Upper lobe of right lung (tissue), 1 donor: Measurements from ENCODE around the gene MAN1A2. TPM values are rescaled to one million over a fixed set of nuclear protein-coding genes. Genes with fewer than 3 reads are reported as not detected.
"Not testable (repeated sequence)": the region's sequence is repeated elsewhere in the genome, so short reads cannot be mapped to it uniquely, and the experiment has no call there.

Experiments
- ATAC-seq: fragments of 200-7000 bp; cut with Tn5 transposase; one replicate; pipeline ENCODE4 v1.9.1; 2020; ENCODE audit warnings: mild to moderate bottlenecking, moderate library complexity
- DNase-seq: peaks from one replicate; pipeline ENCODE4 v3.0.0-alpha.2; 2020
- H3K27ac ChIP-seq: fragments of 200-600 bp; one replicate; pipeline ENCODE4 v1.8.0; 2022
- H3K27me3 ChIP-seq: fragments of 200-600 bp; one replicate; pipeline ENCODE4 v1.8.0; 2022; ENCODE audit warnings: mild to moderate bottlenecking
- H3K36me3 ChIP-seq: fragments of 200-600 bp; one replicate; pipeline ENCODE4 v1.8.0; 2022
- H3K4me1 ChIP-seq: fragments of 200-600 bp; one replicate; pipeline ENCODE4 v1.8.0; 2022
- H3K4me3 ChIP-seq: fragments of 200-600 bp; one replicate; pipeline ENCODE4 v1.8.0; 2022; ENCODE audit warnings: mild to moderate bottlenecking
- H3K9me3 ChIP-seq: fragments of 200-600 bp; one replicate; pipeline ENCODE4 v1.8.0; 2022
- intact Hi-C: fragments of 100-400 bp; cut with DNase I; formaldehyde crosslinking; loops from one replicate; pipeline ENCODE4 v1.11.0; 2022
- total RNA-seq: library from RNA; stranded (reverse); fragmentation: NEBNext Ultra II Directional; extraction: Animal tissue kit (Norgen Biotek cat#: 25700); gene quantifications from one replicate; pipeline ENCODE4 v1.2.1, GENCODE V29; 2021
- TF ChIP-seq, protein P1 (sequence below): fragments of 200-600 bp; IDR thresholded peaks from one replicate; pipeline ENCODE4 v1.8.0; 2022; ENCODE audit warnings: antibody characterized with exemption
- donor health status: DM: no; HTN: yes; CAD: no; lungs with severe emphysema.

Gene MAN1A2
- total RNA-seq, 1 donor from 2014 or later: 40.3 TPM

DNA sequence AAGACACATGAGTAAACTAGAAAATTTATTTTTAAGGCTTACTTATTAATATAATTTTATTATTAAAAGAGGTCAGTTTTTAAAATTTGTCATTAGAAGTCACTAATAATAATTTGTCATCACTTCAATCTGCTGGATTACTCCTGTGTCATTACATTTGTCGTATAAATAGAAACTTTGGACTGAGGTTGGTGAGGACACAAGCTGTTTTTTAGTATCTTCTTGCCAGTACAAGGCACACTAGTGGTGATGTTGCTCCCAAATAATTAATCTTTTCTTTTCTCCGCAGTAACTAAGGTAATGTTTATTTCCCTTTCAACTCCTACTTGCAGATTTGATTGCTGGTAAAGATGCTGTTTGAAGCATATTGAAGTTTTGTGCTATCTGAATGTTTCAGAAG lies 179.2 kb downstream of the MAN1A2 start:
- Histone ChIP-seq H3K27ac (no peak overlapping the region), H3K4me1 (no peaks in the 10 kb centered on the region), H3K9me3 (no peaks in the 10 kb centered on the region), H3K36me3 (no peaks in the 10 kb centered on the region), H3K4me3 (no peak overlapping the region), H3K27me3 (no peaks in the 10 kb centered on the region)
- TF ChIP-seq, protein P1, sequence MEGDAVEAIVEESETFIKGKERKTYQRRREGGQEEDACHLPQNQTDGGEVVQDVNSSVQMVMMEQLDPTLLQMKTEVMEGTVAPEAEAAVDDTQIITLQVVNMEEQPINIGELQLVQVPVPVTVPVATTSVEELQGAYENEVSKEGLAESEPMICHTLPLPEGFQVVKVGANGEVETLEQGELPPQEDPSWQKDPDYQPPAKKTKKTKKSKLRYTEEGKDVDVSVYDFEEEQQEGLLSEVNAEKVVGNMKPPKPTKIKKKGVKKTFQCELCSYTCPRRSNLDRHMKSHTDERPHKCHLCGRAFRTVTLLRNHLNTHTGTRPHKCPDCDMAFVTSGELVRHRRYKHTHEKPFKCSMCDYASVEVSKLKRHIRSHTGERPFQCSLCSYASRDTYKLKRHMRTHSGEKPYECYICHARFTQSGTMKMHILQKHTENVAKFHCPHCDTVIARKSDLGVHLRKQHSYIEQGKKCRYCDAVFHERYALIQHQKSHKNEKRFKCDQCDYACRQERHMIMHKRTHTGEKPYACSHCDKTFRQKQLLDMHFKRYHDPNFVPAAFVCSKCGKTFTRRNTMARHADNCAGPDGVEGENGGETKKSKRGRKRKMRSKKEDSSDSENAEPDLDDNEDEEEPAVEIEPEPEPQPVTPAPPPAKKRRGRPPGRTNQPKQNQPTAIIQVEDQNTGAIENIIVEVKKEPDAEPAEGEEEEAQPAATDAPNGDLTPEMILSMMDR: no peak
- intact Hi-C loops: no loop called here
- DNase-seq (no peak), ATAC-seq (no peak)

DNA sequence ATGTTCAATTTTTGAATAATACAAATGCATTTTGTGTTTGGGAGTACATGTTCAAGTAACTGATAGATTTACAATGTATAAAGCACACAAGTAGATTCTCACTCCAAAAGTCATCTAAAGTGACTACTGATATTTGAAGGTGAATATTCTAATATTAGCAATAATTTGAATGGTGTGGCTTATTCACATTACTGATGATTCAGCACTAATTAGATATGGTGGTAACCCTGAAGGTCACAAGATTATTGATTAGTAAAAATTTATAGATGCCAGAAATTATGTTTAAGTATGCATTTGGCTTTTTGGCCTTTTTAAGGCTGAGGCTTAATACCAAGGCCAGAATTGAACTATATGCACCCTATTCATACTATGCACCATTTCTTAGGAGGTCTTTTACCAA lies 186.2 kb downstream of the MAN1A2 start:
- H3K27me3 ChIP-seq: no peaks in the 10 kb centered on the region
- no peak overlapping the region for H3K4me3 ChIP-seq
- H3K36me3 ChIP-seq: no peaks in the 10 kb centered on the region
- DNase-seq: no peak
- no peak overlapping the region for H3K27ac ChIP-seq
- intact Hi-C loops: no loop called here
- no peaks in the 10 kb centered on the region for H3K4me1 ChIP-seq
- TF ChIP-seq, protein P1: no peak
- H3K9me3 ChIP-seq: no peaks in the 10 kb centered on the region
- ATAC-seq: no peak

DNA sequence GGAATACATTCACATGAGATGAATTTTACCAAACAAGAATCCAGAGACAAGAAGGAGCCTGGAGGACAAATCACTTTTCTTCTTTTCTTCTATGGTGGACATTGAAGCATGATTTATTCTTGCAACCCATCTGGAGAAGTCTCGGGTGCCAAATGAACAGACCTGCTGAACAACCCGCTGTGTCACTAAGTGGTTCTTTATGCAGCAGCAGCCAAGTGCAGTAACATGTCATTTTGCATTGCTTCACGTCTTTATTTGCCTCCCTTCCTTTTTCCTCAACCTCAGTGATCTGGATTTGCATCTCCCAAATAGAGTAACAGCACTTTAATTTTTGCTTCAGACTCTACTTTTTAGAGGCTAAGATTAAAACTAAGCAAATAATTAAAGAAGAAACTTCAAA lies 188.6 kb downstream of the MAN1A2 start:
- no peak overlapping the region for H3K4me3 ChIP-seq
- TF ChIP-seq, protein P1: no peak
- no peaks in the 10 kb centered on the region for H3K27me3 ChIP-seq
- H3K9me3 ChIP-seq: no peaks in the 10 kb centered on the region
- H3K27ac ChIP-seq: no peak overlapping the region
- intact Hi-C loops: no loop called here
- DNase-seq: no peak
- ATAC-seq: no peak
- no peaks in the 10 kb centered on the region for H3K4me1 ChIP-seq
- H3K36me3 ChIP-seq: no peaks in the 10 kb centered on the region

DNA sequence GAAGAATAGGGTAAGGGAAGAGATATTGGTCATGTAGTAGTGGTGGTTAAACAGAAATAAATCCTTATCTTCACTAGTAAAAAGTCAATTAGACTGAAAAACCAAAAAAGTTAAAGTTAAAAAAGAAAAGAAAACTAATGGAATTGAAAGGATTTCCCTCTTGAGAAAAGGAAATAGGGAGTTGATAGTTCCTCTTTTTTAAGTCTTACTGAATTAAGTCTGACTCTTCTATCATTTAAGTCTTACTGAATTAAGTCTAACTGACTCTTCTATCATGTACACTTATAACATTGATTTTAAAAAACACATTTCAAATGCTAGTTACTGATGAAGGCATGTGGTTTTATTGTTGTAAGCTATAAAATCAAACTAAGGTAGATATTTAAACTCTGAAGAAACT lies 189.1 kb downstream of the MAN1A2 start:
- no peaks in the 10 kb centered on the region for H3K9me3 ChIP-seq
- no peaks in the 10 kb centered on the region for H3K36me3 ChIP-seq
- TF ChIP-seq, protein P1: no peak
- intact Hi-C loops: no loop called here
- no peak overlapping the region for H3K27ac ChIP-seq
- DNase-seq: no peak
- H3K4me1 ChIP-seq: no peaks in the 10 kb centered on the region
- no peak for ATAC-seq
- no peaks in the 10 kb centered on the region for H3K27me3 ChIP-seq
- no peak overlapping the region for H3K4me3 ChIP-seq

DNA sequence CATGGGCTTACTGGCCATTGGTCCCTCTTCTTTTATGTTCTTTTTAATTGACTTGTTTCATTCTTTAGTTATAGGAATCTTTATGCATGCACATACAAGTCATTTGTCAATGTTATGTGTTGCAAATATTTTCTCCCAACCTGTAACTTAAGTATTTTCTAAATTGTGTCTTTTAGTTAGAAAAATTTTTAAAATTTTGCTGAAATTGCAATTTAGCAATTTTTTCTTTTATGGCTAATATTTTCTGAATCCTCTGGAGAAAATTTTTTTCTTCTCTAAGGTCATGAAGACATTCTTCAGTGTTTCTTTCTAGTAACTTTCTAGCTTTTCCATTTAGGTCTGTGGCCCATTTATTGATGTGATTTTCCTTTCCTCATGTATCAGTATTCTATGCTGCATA lies 189.7 kb downstream of the MAN1A2 start:
- Histone ChIP-seq H3K4me3 (no peak overlapping the region), H3K36me3 (no peaks in the 10 kb centered on the region), H3K9me3 (no peaks in the 10 kb centered on the region), H3K27me3 (no peaks in the 10 kb centered on the region), H3K4me1 (no peaks in the 10 kb centered on the region), H3K27ac (no peak overlapping the region)
- TF ChIP-seq, protein P1: no peak
- intact Hi-C loops: no loop called here
- DNase-seq: no peak
- ATAC-seq: no peak

DNA sequence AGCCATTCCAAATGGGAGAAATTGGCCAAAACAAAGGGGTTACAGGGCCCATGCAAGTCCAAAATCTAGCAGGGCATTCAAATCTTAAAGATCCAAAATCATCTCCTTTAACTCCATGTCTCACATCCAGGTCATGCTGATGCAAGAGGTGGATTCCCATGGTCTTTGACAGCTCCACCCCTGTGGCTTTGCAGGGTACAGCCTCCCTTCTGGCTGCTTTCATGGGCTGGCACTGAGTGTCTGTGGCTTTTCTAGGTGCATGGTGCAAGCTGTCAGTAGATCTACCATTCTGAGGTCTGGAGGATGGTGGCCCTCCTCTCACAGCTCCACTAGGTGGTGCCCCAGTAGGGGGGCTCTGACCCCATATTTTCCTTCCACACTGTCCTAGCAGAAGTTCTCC lies 191.2 kb downstream of the MAN1A2 start:
- H3K4me3 ChIP-seq, H3K27ac ChIP-seq, intact Hi-C loops, ATAC-seq, H3K27me3 ChIP-seq, DNase-seq, H3K9me3 ChIP-seq, H3K36me3 ChIP-seq, H3K4me1 ChIP-seq: not testable (repeated sequence)
